Measurements from ENCODE around the gene EXPH5.

The EXPH5 gene

DNA sequence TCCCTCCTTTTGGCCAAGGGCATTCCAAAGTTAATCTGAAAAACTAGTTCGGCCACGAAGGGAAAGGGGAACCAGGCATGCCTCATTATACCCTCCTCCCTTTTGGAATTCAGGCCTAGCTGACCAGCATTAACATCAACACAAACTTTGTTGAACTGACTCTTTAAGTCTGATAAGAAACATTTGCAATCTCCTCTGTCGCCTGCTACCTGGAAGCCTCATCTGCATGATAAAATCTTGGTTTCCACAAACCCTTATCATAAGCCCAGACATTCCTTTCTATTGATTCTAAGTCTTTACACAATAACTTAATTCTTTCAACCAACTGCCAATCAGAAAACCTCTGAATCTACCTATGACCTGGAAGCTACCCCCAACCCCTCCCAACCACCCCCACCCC, 106.7 kb downstream of the EXPH5 start:
- H3K4me3 ChIP-seq (ENCODE audit: low read depth, low read length) = no peak overlapping the region
- TF ChIP-seq, protein P1, sequence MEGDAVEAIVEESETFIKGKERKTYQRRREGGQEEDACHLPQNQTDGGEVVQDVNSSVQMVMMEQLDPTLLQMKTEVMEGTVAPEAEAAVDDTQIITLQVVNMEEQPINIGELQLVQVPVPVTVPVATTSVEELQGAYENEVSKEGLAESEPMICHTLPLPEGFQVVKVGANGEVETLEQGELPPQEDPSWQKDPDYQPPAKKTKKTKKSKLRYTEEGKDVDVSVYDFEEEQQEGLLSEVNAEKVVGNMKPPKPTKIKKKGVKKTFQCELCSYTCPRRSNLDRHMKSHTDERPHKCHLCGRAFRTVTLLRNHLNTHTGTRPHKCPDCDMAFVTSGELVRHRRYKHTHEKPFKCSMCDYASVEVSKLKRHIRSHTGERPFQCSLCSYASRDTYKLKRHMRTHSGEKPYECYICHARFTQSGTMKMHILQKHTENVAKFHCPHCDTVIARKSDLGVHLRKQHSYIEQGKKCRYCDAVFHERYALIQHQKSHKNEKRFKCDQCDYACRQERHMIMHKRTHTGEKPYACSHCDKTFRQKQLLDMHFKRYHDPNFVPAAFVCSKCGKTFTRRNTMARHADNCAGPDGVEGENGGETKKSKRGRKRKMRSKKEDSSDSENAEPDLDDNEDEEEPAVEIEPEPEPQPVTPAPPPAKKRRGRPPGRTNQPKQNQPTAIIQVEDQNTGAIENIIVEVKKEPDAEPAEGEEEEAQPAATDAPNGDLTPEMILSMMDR (conservative IDR thresholded peaks at IDR 0.05; ENCODE audit: low read depth, low read length) = no peak
- no peak for DNase-seq (ENCODE audit: low read depth)

DNA sequence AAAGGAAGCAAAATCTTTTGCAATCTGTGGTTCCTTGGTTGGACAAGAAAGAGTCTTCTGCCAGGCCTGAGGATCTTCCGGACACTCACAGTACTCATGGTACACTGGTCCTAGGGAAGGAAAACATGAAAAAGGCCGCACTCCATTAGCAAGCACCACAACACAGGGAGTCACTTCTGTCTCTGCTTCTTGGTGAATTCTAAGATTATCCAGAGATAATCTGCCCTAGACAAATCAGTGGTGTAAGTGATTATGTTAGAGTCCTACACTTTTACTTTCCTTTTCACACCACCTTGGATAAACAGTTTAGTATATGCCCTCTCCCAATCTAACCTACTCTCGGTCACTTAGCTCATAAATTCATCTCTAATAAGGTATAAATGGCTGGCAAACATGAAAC, 107.2 kb downstream of the EXPH5 start:
- TF ChIP-seq, protein P1 (conservative IDR thresholded peaks at IDR 0.05; ENCODE audit: low read depth, low read length) = no peak
- H3K4me3 ChIP-seq (ENCODE audit: low read depth, low read length) = no peak overlapping the region
- no peak for DNase-seq (ENCODE audit: low read depth)

DNA sequence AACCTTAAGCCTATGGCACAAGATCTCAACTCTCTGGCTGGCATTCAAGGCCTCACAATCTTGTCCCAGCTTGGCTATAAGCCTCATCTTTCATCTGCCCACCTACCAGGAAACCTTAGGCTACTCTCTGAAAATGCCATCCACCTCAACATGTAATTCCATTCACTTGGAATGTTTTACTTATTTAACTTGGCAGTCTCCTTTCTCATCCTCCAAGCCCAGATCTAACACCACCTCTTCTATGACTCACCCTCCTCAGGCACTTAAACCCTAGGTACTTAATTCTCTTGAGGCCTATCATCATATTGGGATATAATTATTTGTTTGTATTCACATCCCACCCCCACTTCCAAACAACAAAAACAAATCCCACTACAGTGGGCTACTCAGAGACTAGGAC, 110.4 kb downstream of the EXPH5 start:
- no peak overlapping the region for H3K4me3 ChIP-seq (ENCODE audit: low read depth, low read length)
- DNase-seq (ENCODE audit: low read depth) = peak; percentile 20
- TF ChIP-seq, protein P1 (conservative IDR thresholded peaks at IDR 0.05; ENCODE audit: low read depth, low read length) = no peak

DNA sequence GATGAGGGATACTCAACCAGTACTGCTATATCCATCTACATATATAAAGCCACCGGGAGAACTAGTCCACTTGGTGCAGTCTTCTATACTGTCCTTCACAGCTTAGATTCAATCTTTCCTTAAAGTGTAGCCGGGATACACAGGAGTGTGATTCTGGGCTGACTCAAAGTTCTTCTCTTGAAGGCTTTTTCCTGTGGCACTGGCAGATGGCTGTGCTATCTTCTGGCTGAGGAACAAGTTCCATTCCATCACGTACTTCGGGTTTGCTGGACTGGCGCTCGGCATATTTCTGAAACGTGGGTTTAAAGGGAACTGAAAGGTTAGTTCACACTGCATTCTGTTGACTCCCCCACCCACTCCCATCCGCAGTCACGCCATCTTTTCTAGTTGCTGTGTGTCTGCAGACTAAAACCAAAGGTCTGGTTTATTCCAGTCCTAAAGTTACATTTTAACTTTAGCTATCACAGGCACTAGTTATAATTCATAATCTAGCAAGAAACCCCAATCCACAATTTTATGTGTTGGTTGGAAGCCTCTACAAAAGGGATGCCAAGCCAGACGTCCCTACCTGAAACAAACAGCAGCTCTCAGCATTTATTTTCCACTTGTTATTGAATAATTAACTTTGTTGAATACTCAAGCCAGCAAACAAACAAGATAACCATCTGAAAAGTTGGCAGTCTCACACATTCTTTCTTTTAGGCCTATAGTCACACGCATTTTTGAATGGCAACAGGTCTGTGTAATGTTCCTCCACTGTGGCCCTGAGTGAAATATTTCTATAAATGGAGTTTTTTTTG, 118.7 kb downstream of the EXPH5 start:
- H3K4me3 ChIP-seq (ENCODE audit: low read depth, low read length) = no peak overlapping the region
- DNase-seq (ENCODE audit: low read depth) = no peak
- TF ChIP-seq, protein P1 (conservative IDR thresholded peaks at IDR 0.05; ENCODE audit: low read depth, low read length) = no peak

DNA sequence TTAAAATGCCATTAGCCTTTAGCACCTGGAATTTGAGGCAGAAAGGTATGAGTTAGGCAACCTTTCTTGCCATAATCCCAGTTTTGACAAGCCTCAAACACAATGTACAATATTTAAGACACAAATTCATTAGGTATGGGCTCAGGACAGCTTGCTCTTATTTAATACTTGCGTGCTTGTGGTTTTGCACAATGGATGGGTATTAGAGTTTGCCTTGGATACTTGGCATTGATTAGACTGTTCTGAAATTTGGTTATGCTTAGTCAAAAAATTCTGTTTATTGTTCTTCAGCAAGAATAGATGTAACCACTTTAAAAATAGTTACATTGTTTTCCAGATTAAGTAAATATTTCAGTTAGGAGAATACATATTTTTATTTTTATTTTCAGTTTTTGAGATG, 120.9 kb downstream of the EXPH5 start:
- no peak for DNase-seq (ENCODE audit: low read depth)
- TF ChIP-seq, protein P1 (conservative IDR thresholded peaks at IDR 0.05; ENCODE audit: low read depth, low read length) = no peak
- H3K4me3 ChIP-seq (ENCODE audit: low read depth, low read length) = no peak overlapping the region

DNA sequence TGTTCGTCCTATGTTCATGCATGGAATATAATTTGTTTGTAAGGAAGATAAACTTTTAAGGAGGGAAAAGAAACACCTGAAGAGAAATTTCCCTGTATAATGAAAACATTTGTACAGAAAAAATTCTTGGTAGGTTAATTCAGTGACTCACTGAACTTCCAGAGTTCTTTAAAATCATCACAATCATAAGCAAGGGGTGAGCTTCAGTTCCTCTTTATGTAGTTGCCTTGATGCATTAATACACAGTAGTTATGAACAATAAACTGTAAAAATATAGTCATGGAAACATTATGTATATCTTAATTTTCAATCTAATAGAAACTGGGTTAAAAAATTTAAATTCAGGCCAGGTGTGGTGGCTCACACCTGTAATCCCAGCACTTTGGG, 125.1 kb downstream of the EXPH5 start:
- TF ChIP-seq, protein P1 (conservative IDR thresholded peaks at IDR 0.05; ENCODE audit: low read depth, low read length) = no peak
- DNase-seq (ENCODE audit: low read depth) = no peak
- no peak overlapping the region for H3K4me3 ChIP-seq (ENCODE audit: low read depth, low read length)
